HG02973 (cell line): ENCODE data around the gene MTX1.
"Not testable (repeated sequence)": the region's sequence is repeated elsewhere in the genome, so short reads cannot be mapped to it uniquely, and the experiment has no call there.

Source experiments
- ATAC-seq: cut with Tn5 transposase; IDR thresholded peaks from one replicate; pipeline ENCODE4 v1.9.1; 2021; ENCODE audit warnings: moderate library complexity; ENCODE audit not compliant: unreplicated experiment

Gene MTX1

GRCh38 chr1:155188268-155188667, 20.2 kb upstream of the MTX1 start:
- ATAC-seq: no peak

- not testable (repeated sequence) for ATAC-seq
These were observed 18.6 kb upstream of the MTX1 start for GRCh38 chr1:155189926-155190325.

GRCh38 chr1:155191904-155192303, 16.6 kb upstream of the MTX1 start:
- ATAC-seq: no peak

GRCh38 chr1:155192346-155193274, 15.9 kb upstream of the MTX1 start:
- ATAC-seq: no peak

GRCh38 chr1:155193275-155193990, 15.1 kb upstream of the MTX1 start:
- ATAC-seq: peak; percentile 47

DNA sequence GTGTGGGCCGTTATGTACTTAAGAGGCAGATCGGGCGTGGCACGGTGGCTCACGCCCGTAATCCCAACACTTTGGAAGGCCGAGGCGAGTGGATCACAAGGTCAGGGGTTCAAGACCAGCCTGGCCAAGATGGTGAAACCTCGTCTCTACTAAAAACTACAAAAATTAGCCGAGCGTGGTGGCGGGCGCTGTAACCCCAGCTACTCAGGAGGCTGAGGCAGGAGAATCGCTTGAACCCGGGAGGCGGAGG, 14.6 kb upstream of the MTX1 start:
- not testable (repeated sequence) for ATAC-seq

- no peak for ATAC-seq
These were observed 13.0 kb upstream of the MTX1 start for GRCh38 chr1:155195201-155196102.

DNA sequence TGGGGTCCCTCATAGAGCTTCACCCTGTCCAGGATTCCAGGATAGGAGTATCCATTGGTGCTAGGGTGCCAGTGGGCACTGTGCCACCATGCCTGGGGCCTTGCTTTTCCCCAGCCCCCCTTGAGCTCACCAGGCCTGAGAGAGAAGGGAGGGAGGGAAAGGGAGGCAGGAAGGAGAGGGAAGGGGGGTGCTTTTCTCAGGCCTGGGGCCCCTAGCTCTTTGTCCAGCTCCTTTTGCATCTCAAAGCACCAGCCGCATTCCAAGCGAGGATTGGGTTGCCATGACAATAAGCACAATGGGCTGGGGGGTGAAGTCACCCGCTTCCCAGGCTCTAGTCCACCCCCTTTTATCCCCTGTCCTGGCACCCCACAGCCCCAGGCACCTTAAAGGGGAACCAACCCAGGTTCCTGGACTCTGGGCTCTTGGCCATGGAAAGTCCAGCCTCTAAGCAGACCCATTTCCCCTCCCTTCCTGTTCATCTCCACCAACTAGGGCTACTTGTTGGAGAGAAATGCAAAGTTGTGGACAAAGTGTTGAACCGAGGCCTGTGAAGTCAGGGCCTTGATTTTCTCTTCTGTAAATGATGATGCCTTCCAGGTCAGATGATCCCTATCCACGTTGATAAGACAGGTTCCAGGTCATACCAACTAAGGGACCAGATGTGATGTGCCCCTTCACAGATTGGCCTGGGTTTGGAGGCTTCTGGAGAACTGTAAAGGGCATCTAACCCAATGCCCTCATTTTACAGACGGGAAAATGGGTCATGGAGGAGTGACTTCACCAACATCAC, 12.2 kb upstream of the MTX1 start:
- ATAC-seq: no peak

DNA sequence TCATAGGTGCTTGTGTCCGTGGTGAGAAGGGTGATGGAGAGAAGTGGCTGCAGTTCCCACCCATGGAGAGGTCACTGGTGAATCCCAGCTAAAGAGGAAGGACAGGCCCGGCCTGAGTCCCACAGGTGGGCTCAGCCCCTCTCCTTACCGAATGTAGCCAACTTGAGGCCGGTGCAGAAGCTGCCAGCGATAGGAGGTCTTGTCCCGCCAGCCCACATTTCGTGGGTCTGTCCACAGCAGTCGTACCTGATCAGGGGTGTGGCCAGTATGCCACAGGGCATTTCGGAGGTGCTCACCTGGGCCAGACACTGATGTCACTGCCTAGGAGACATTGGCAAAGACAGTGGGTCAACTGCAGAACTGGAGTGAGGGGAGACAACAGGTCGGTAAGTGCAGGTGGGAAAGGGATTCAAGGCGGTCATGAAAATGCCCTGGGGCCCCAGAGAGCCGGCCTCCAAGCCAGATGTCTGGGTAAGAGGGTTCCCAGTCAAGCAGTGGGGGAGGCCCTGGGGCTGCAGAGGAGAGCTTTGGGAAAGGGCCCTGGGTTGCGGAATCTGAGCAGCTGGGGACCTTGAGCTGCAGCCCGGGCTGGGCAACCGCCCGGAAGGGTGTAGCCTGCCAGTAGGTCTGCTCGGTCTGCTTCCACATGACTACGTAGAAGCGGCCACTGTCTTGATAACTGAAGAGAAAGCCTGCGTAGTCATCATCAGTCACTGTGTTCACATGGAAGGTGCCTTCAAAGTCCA, 11.4 kb upstream of the MTX1 start:
- ATAC-seq: no peak

DNA sequence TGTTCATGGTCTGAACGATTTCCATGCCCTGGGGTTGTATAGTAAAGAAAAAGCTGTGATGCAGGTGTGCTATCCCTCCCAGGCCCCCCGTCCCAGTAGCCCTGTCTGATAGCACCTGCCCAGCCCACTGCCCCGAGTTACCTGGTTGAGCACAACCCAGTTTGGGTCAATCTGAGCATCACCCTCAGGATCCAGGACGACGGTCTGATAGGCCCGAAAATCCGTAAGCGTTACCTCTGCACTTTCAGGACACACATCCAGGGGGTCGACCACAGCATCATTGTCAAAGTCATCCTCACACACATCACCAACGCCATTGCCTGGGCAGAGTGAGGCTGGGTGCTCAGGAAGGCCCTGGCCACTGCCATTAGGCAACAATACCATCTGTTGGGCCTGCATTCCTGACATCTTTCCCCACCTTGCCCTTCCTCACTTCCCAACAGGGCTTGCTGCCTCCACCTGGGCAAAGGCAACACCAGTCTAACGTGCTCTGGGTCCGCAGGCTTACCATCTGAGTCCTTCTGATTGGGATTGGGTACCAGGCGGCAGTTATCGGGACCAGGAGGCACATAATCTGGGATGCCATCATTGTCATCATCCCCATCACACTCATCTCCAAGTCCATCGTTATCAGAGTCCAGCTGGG, 10.5 kb upstream of the MTX1 start:
- no peak for ATAC-seq

GRCh38 chr1:155198547-155198906, 10.0 kb upstream of the MTX1 start:
- no peak for ATAC-seq

GRCh38 chr1:155199792-155200191, 8.7 kb upstream of the MTX1 start:
- no peak for ATAC-seq

DNA sequence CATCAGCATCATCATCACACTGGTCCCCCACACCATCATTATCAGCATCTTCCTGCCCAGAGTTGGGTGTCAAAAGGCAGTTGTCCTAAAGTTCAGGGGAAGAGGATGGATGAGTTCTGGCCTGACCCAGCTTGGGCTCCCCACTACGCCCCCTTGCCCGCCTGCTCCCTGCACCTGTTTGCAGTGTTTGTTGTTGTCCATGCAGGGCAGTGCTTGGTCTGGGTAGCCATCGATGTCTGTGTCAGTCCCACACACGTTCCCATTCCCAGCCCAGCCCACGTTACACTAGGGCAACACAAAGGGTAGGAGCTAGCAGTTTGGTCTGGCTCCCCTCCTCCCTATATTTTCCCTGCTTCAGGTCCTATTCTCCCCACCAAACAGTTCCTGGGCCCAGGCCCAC, 7.6 kb upstream of the MTX1 start:
- ATAC-seq: no peak

- no peak for ATAC-seq
These were observed 6.3 kb upstream of the MTX1 start for GRCh38 chr1:155202198-155202597.

DNA sequence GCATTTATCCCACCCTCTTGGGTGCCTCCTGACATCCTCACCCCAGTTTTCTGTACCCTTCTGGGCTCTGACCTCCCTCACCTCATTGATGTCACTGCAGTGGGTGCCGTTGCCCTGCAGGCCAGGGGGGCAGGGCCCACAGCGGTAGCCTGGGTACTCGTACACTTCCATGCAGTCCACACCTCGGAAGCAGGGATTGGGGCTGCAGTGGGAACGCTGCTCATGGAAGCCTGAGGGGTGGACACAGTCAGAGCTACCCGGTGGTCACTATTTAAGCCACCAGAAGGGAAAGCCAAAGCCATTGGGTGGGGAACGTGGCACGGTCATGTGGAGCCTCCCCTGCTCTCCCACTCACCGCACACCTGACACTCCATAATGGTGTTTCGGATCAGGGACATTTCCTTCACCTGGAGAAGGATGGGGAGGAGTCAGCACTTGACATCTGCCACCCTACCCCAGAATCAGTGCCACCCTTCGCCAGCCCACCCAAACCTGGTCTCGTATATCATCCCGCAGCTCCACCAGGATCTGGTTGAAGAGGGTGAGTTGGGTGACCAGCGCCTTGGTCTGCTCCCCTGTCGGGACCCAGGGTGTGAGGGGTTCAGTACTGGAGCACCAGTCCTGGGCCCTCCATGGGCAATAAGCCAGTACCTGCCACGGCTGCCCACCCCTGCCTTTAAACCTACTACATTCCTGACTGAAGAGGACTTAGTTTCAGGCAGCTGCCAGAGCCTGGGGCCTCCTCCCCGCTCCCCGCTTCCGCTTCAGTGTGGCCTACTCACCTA, 5.6 kb upstream of the MTX1 start:
- no peak for ATAC-seq

DNA sequence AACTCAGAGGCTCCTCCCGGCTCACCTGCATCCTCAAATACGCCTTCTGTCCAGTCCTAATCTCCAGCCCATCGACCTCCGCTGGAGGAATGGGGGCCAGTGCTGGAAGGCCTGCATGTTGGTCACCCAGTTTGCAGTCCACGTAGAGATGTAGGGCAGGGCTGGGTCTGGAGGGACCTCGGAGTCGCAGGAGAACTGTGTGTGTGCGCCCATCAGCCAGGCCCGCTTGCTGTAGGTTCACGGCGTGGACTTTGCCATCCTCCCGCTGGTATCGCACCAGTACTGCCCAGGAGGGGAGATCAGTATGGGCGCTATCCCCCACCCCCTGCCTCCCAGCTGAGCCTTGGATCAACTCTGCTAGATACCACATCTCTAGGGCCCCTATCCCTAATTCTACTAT, 3.5 kb upstream of the MTX1 start:
- no peak for ATAC-seq

DNA sequence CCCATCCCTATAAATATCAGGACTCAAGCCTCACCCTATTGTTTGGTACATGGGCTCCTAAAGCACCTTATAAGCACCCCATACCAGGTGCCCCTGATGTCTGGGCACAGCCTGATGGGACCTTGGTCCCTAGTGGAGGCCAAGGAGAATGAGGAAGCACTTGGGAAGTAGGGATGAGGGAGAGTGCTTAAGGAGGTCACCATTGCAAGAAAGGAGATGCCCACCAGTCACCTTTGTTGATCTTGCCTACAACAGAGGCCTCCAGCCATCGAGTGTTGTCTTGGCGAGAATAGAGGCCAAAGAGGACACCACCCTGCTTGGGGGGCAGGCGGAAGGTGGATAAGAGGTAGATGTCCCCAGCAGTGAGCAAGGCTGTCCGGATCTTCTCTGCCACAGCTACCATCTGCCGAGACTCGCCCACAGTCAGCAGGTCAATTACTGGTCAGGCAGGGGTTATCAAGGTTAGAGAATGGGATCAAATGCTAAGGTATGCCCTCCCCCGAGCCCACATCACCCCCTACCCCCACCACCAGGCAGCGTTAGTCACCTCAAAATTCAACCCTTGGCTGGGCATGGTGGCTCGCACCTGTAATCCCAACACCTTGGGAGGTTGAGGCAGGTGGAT, 2.4 kb upstream of the MTX1 start:
- no peak for ATAC-seq
